ENCODE measurements around the gene ALKAL2.

Gene ALKAL2

GRCh38 chr2:238431-238830, 49.5 kb downstream of the ALKAL2 start:
- no peak for DNase-seq

- DNase-seq, result no peak
These were observed 50.0 kb downstream of the ALKAL2 start for GRCh38 chr2:237878-238277.

GRCh38 chr2:236993-237539, 50.8 kb downstream of the ALKAL2 start:
- DNase-seq, result no peak

- no peak for DNase-seq
These were observed 53.5 kb downstream of the ALKAL2 start for GRCh38 chr2:234421-234820.

- no peak for DNase-seq
These were observed 54.9 kb downstream of the ALKAL2 start for GRCh38 chr2:233030-233429.

- DNase-seq, result no peak
These were observed 56.2 kb downstream of the ALKAL2 start for GRCh38 chr2:231521-232185.

Measured in stimulated activated CD4-positive, alpha-beta T cell treated with anti-CD3 and anti-CD28 coated beads, Interleukin-15, amount 100 ng/mL, for 24 hours (primary cell).